GM21447 (cell line): ENCODE results near the gene NOSIP.
"Not testable (repeated sequence)": the region's sequence is repeated elsewhere in the genome, so short reads cannot be mapped to it uniquely, and the experiment has no call there.

Experiments
- ATAC-seq: cut with Tn5 transposase; IDR thresholded peaks from one replicate; pipeline ENCODE4 v1.9.1; 2021; ENCODE audit not compliant: unreplicated experiment

NOSIP gene

DNA sequence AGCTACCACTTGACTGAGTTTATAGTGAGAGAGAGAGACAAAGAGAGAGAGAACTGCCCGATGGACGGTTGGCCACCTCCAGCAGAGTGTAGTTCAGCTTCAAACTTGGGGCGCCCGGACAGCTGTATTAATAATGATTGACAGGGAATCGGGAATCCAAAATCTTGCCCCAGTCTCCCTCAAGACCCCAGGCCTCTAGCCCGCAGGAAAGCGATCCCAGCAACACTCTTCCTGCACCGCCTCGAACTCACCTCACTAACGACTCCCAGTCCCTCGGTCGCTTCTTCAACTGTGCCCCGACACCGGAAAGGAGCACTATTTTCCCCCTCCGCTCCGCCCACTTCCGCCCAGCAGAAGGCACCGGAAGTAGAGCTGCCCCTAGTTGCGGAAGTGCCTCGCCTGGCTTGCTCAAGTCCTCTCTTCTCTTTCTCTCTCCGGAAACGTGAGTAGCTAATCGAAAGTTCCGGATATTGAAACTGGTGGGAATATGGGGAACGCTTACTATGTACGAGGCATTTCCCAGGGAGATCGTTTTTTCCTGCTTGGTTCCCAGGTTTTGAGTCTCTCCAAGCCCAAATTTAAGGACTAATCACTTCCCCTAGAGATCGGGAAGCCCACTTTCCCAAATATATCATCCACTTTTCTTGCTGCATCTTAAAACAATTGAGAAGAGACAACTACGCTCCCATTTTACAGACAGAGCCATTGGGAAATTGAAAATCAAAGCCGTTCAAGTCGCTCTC, at the start of gene NOSIP:
Gene NOSIP, minus strand, starts transcription at position 293 of the 743 bp plus-strand sequence. CDS start 19,865 bp downstream, outside the sequence.
- peak; percentile 83 for ATAC-seq

GRCh38 chr19:49629659-49630058, 49.3 kb upstream of the NOSIP start:
- ATAC-seq: no peak

DNA sequence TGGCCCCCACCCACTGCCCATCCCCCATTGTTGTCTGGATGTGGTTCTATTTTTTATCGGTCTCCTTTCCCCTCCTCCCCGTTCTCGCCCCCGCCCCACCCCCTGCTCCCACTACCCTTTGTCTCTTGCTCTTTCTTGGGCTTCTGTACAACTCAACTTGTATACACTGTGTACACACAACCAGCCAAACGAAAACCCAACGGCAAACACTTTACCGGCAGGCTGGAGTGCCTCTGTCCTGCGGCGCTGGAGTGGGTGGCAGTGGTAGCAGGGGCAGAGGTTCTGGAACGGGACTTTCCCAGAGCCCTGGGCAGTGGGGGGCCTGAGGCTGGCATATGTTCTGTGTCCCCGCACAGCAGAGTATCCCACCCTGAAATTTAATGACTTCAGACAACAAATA, 45.9 kb upstream of the NOSIP start:
- ATAC-seq: no peak

DNA sequence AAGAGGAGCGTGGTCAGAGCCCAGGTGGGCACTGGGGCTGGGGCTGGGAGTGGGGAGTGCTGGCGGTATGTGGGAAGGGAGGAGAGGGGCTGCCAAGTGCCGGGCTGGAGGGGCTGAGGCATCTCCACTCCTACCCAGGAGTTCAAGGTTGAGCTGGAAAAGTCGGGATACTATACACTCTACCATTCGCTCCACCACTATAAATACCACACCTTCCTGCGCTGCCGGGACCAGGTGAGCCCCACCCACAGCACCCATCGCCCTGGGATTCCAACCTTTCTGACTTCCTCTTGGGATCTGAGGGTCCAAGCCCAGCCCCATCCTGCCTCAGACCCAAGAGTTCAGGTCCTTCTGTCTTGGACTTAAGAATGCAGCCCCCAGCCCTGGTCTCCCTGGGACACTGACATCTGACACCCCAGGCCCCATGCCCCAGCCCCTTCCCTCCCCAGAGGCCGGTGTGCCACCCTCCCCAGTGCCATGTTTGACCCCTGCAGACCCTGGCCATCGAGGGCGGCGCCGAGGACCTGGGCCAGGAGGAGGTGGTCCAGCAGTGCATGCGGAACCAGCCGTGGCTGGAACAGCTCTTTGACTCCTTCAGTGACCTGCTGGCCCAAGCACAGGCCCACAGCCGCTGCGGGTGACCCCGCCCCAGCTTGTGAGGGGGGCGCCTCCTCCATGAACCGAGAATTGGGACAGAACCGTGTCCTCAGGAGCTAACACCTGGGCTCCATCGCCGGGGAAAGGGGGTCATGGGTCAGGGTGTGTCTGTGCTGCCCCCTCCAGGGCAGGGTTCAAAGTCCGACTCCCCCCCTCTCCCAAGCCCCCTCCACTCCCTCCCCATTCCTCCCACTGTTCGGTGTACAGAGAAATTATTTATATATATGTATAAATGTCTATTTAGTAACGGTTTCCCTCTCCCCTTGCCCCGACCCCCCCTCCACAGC, 44.9 kb upstream of the NOSIP start:
- ATAC-seq: no peak

- ATAC-seq: not testable (repeated sequence)
Measured at GRCh38 chr19:49617860-49618259, 37.5 kb upstream of the NOSIP start.

DNA sequence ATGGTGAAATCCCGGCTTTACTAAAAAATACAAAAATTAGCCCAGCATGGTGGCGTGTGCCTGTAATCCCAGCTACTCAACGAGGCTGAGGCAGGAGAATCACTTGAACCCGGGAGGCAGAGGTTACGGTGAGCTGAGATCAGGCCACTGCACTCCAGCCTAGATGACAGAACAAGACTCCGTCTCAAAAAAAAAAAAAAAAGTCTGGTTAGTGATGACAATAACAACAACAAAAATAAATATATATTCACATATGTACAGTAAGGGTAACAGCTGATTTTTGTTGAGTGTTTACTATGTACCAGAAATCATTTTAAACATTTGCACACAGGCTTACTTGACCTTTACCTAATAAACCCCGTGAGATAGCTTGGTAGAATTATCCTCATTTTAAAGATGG, 36.6 kb upstream of the NOSIP start:
- no peak for ATAC-seq

DNA sequence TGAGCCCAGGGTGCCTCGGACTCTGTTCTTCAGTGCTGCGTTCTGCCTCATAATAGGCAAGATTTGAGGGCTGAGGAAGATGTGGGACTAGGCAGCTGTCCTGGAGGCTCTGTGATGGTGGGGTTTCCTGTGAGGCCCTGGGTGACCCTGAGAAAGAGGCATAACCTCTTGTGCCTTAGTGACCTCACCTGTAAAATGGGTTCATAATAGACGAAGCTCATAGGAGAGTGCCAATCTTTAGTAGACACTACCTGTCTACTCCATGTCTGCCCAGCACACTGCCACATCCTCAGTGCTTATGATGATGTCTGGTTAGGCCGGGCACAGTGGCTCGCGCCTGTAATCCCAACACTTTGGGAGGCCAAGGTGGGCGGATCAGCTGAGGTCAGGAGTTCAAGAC, 36.2 kb upstream of the NOSIP start:
- no peak for ATAC-seq

GRCh38 chr19:49615861-49616260, 35.5 kb upstream of the NOSIP start:
- ATAC-seq: no peak

GRCh38 chr19:49614096-49614833, 33.9 kb upstream of the NOSIP start:
- ATAC-seq: no peak

DNA sequence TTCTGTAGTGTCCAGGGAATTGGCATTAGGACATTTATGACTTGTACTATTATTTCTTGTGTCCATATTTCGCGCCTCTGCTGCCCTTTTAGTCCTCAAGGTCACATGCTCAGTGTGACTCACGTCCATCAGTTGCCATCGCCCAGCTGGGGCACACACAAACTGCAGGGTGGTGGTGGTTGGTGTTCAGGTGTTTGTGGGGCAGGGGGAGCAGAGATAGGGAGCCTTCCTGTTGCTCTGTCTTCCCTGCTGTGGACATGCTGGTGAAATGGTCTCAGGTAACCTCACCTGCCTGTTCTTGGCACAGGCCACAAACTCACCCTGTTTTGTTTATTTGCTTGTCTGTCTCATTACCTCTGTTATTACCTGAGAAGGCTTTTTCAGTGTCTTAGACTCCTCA, 33.0 kb upstream of the NOSIP start:
- ATAC-seq: no peak

- ATAC-seq: no peak
Measured at GRCh38 chr19:49609499-49610092, 29.2 kb upstream of the NOSIP start.

DNA sequence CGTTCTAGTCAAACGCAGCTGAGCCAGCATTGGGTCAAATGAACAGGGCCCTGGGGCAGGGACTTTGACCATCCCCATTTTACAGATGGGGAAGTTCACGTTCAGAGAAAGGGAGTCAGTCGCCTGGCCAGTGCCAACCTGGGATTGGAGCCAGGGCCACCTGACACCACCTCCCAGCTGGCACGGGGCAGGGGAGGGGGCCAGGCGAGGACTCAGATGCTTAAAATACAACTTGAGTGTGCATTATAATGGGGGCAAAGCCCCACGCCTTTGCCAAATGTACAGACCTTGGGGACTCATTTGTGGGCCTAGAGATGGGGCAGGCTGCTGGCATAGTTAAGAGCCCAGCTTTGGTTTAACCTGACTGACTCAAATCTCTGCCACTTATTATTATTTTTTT, 25.2 kb upstream of the NOSIP start:
- ATAC-seq: no peak

- ATAC-seq: no peak
Measured at GRCh38 chr19:49602806-49603205, 22.4 kb upstream of the NOSIP start.

GRCh38 chr19:49601482-49602038, 21.2 kb upstream of the NOSIP start:
- no peak for ATAC-seq

- ATAC-seq: no peak
Measured at GRCh38 chr19:49599378-49600295, 19.3 kb upstream of the NOSIP start.

- no peak for ATAC-seq
Measured at GRCh38 chr19:49597703-49597974, 17.3 kb upstream of the NOSIP start.

- no peak for ATAC-seq
Measured at GRCh38 chr19:49596954-49597702, 16.8 kb upstream of the NOSIP start.

DNA sequence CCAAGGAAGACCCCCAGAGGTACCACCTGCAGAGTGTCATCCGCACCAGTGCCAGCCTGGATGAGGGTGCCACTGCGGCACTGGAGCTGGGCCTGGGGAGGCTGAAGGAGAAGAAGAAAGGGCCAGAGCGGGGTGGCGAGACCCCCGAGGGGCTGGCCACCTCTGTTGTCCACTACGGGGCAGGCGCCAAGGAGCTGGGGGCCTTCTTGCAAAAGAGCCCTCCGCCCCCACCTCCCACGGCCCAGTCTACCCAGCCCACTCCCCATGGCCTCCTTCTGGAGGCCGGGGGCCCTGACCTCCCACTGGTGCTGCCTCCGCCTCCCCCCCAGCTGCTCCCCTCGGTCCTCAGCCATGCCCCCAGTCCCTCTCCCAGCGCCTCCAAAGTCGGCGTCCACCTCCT, 16.1 kb upstream of the NOSIP start:
- ATAC-seq: no peak

- no peak for ATAC-seq
Measured at GRCh38 chr19:49595819-49596404, 15.6 kb upstream of the NOSIP start.
